OCI-LY1 (cell line): ENCODE measurements around the gene JAKMIP1.

Experiments used
- CTCF ChIP-seq: fragments of 200-600 bp; sonication (generic), shearing (Covaris generic); IDR thresholded peaks from 2 replicates; pipeline ENCODE4 v1.5.1; 2017; ENCODE audit warnings: mild to moderate bottlenecking, antibody characterized with exemption, low read length, moderate library complexity, mixed read lengths
- EZH2 ChIP-seq: fragments of 200-600 bp; sonication (generic), shearing (Covaris generic); IDR thresholded peaks from 2 replicates; pipeline ENCODE4 v1.8.0; 2017; ENCODE audit warnings: borderline replicate concordance, mixed run types, mild to moderate bottlenecking, antibody characterized with exemption, low read length, moderate library complexity, mixed read lengths

GRCh38 chr4:6023731-6024130 is 176.6 kb downstream of the JAKMIP1 start:
- TF ChIP-seq CTCF (no peak), EZH2 (no peak)
